Measurements from ENCODE around the gene CDH23.

GRCh38 chr10:71622616-71623015 lies 225.9 kb downstream of the CDH23 start:
- no peak for TF ChIP-seq CTCF (IDR thresholded peaks at IDR 0.05; ENCODE audit: poor library complexity)
- no peak for TF ChIP-seq EZH2 (IDR thresholded peaks at IDR 0.05; ENCODE audit: borderline replicate concordance)
